WTC11 (cell line): ENCODE results near the gene AKIRIN2. TPM values are rescaled to one million over a fixed set of nuclear protein-coding genes. Genes with fewer than 3 reads are reported as not detected.

Experiments used
- ATAC-seq: fragments of 200-7000 bp; cut with Tn5 transposase; 2 replicates; pipeline ENCODE4 v1.10.0; 2021; ENCODE audit warnings: mild to moderate bottlenecking, moderate library complexity
- CTCF ChIA-PET: fragments of 300-600 bp; sonication (Branson Sonifier 250); formaldehyde crosslinking; loops from one replicate; lab custom pipeline; 2021; ENCODE audit warnings: antibody characterized with exemption; lab: Charles Lee
- POLR2A ChIA-PET: fragments of 350-600 bp; sonication (Branson Sonifier 250); formaldehyde crosslinking; loops from one replicate; lab custom pipeline; 2021; ENCODE audit warnings: antibody characterized with exemption; lab: Charles Lee
- DNase-seq: peaks from one replicate; pipeline ENCODE4 v3.0.0; 2021; ENCODE audit warnings: low spot score
- H3K27ac Mint-ChIP-seq: 2 replicates; pipeline ENCODE4 v1.8.0; 2021; ENCODE audit warnings: mixed read lengths
- H3K27me3 Mint-ChIP-seq: 2 replicates; pipeline ENCODE4 v1.8.0; 2021; ENCODE audit warnings: low read depth, mild to moderate bottlenecking, moderate library complexity, mixed read lengths
- H3K36me3 Mint-ChIP-seq: 2 replicates; pipeline ENCODE4 v1.8.0; 2021; ENCODE audit warnings: mixed read lengths
- H3K4me1 Mint-ChIP-seq: 2 replicates; pipeline ENCODE4 v1.8.0; 2022; ENCODE audit warnings: mixed read lengths
- H3K4me3 Mint-ChIP-seq: 2 replicates; pipeline ENCODE4 v1.8.0; 2021; ENCODE audit warnings: mild to moderate bottlenecking, moderate library complexity, mixed read lengths
- H3K9me3 Mint-ChIP-seq: 2 replicates; pipeline ENCODE4 v1.8.0; 2021; ENCODE audit warnings: mixed read lengths
- ESRRA ChIP-seq: sonication (generic); formaldehyde crosslinking; IDR thresholded peaks from 2 replicates; pipeline ENCODE4 v1.8.1; 2022; ENCODE audit warnings: mild to moderate bottlenecking, missing genetic modification reagents, borderline replicate concordance
- FOXK1 ChIP-seq: sonication (generic); formaldehyde crosslinking; IDR thresholded peaks from 2 replicates; pipeline ENCODE4 v1.8.0; 2022; ENCODE audit warnings: mild to moderate bottlenecking, moderate library complexity, missing genetic modification reagents
- GABPB1 ChIP-seq: sonication (generic); formaldehyde crosslinking; IDR thresholded peaks from 2 replicates; pipeline ENCODE4 v1.8.1; 2023; ENCODE audit warnings: mild to moderate bottlenecking, missing genetic modification reagents
- GTF2I ChIP-seq: fragments of 250-450 bp; sonication (Bioruptor Pico); conservative IDR thresholded peaks from 2 replicates; pipeline ENCODE4 v1.4.0; 2021; ENCODE audit warnings: mild to moderate bottlenecking
- NFATC4 ChIP-seq: fragments of 250-450 bp; sonication (Bioruptor Pico); IDR thresholded peaks from 2 replicates; pipeline ENCODE4 v1.9.0; 2021; ENCODE audit warnings: mild to moderate bottlenecking
- NFE2L1 ChIP-seq: sonication (generic); formaldehyde crosslinking; IDR thresholded peaks from 2 replicates; pipeline ENCODE4 v1.8.1; 2023; ENCODE audit warnings: missing genetic modification reagents
- RELA ChIP-seq: sonication (generic); formaldehyde crosslinking; IDR thresholded peaks from 2 replicates; pipeline ENCODE4 v1.8.1; 2022; ENCODE audit warnings: missing genetic modification reagents, mild to moderate bottlenecking, borderline replicate concordance
- TCF7 ChIP-seq: sonication (generic); formaldehyde crosslinking; IDR thresholded peaks from 2 replicates; pipeline ENCODE4 v1.8.0; 2022; ENCODE audit warnings: mild to moderate bottlenecking, low read depth, missing genetic modification reagents, moderate library complexity
- ZNF121 ChIP-seq: sonication (generic); formaldehyde crosslinking; IDR thresholded peaks from 2 replicates; pipeline ENCODE4 v1.8.0; 2023; ENCODE audit warnings: missing genetic modification reagents
- ZNF232 ChIP-seq: sonication (generic); formaldehyde crosslinking; IDR thresholded peaks from 2 replicates; pipeline ENCODE4 v1.8.0; 2022; ENCODE audit warnings: mild to moderate bottlenecking, missing genetic modification reagents
- ZNF263 ChIP-seq: sonication (generic); formaldehyde crosslinking; IDR thresholded peaks from 2 replicates; pipeline ENCODE4 v1.8.1; 2022; ENCODE audit warnings: low read depth, mild to moderate bottlenecking, moderate library complexity, missing genetic modification reagents
- total RNA-seq: library from RNA; stranded (reverse); gene quantifications from 3 replicates; pipeline ENCODE4 v1.2.3, GENCODE V29; 2021
- TF ChIP-seq, protein P1 (sequence below): sonication (generic); formaldehyde crosslinking; IDR thresholded peaks from 2 replicates; pipeline ENCODE4 v1.8.0; 2022; ENCODE audit warnings: missing genetic modification reagents
- TF ChIP-seq, protein P2 (sequence below): sonication (generic); formaldehyde crosslinking; IDR thresholded peaks from 2 replicates; pipeline ENCODE4 v1.8.0; 2023; ENCODE audit warnings: missing genetic modification reagents
- TF ChIP-seq, protein P3 (sequence below): sonication (generic); formaldehyde crosslinking; IDR thresholded peaks from 2 replicates; pipeline ENCODE4 v1.8.0; 2022; ENCODE audit warnings: mild to moderate bottlenecking, missing genetic modification reagents
- TF ChIP-seq, protein P4 (sequence below): sonication (generic); formaldehyde crosslinking; IDR thresholded peaks from 2 replicates; pipeline ENCODE4 v1.8.1; 2023; ENCODE audit warnings: mild to moderate bottlenecking, moderate library complexity, missing genetic modification reagents
- TF ChIP-seq, protein P5 (sequence below): sonication (generic); formaldehyde crosslinking; IDR thresholded peaks from 2 replicates; pipeline ENCODE4 v1.8.1; 2022; ENCODE audit warnings: mild to moderate bottlenecking, moderate library complexity, missing genetic modification reagents

Gene AKIRIN2
- total RNA-seq, 1 experiment from 2014 or later = 90.2 TPM

DNA sequence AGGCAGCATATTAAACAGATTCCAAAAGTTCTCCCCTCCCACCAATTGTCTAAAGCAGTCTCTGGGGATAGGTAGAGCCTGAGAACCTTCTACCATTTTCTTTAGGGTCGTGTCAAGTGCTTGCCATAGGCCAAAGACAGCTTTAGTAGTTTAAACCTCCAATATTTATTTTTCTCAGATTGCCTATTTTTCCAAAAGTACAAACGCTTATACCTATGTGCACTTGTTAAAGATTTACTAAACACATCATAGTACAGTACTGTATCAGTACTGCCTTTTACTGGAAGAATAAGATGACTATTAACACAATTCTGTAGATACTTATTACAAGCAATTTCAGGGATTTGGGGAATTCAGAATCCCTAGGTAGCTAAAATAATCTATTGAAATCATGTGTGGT lies 29.4 kb downstream of the AKIRIN2 start:
- H3K27ac Mint-ChIP-seq = no peak overlapping the region

DNA sequence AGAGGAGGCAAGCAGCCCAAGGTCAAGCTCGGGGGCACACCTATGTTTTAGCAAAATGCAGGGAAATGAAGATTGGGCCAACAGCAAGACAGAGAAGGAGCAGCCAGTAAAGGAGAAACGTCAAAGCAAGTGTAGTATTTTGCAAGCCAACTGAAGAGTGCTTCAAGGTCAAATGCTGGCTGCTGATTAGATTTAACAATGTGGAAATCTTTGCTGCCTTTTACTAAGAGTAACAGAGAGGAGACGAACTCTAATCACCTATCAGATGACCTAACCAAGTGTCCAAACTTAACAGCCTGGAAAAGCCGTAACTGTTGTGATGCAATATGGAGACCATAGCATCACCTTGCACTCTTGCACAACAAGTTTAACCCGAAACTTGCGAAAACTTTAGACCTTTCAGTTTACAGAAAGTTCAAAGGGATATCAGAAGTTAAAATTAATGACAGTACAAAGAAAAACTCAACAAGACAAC lies 30.4 kb downstream of the AKIRIN2 start:
- peaks cover 20% of the 10 kb centered on the region for H3K4me1 Mint-ChIP-seq
- H3K36me3 Mint-ChIP-seq = peaks cover 40% of the 10 kb centered on the region
- no peaks in the 10 kb centered on the region for H3K9me3 Mint-ChIP-seq
- DNase-seq = no peak
- TF ChIP-seq ESRRA (no peak), GABPB1 (CRISPR knock-in tag) (peak; percentile 98)
- no peak overlapping the region for H3K4me3 Mint-ChIP-seq
- peak overlapping the region; percentile 86 for H3K27ac Mint-ChIP-seq
- ChIA-PET POLR2A (no interaction called here), CTCF (no interaction called here)
- H3K27me3 Mint-ChIP-seq = no peaks in the 10 kb centered on the region
- no peak for ATAC-seq

More for the DNA sequence above, 29.4 kb downstream of the AKIRIN2 start:
- H3K4me1 Mint-ChIP-seq = peaks cover 20% of the 10 kb centered on the region
- DNase-seq (no peak), ATAC-seq (no peak)
- H3K4me3 Mint-ChIP-seq = no peak overlapping the region
- ChIA-PET CTCF (interaction anchor here (0.6 kb wide), 1 partner anchor 8 kb away, joined by 3 read pairs; no protein-coding TSS in a partner anchor), POLR2A (interaction anchor here (0.6 to 0.7 kb wide), 2 partner anchors 264 to 615 kb away, joined by 3 to 6 read pairs; no protein-coding TSS in a partner anchor)
- H3K36me3 Mint-ChIP-seq = peaks cover 39% of the 10 kb centered on the region
- H3K9me3 Mint-ChIP-seq = no peaks in the 10 kb centered on the region
- H3K27me3 Mint-ChIP-seq = no peaks in the 10 kb centered on the region
- TF ChIP-seq RELA = no peak
- 0 out of 2 replicates have a peak, but pooled peaks have one; percentile 24 for TF ChIP-seq GABPB1 (CRISPR knock-in tag)

DNA sequence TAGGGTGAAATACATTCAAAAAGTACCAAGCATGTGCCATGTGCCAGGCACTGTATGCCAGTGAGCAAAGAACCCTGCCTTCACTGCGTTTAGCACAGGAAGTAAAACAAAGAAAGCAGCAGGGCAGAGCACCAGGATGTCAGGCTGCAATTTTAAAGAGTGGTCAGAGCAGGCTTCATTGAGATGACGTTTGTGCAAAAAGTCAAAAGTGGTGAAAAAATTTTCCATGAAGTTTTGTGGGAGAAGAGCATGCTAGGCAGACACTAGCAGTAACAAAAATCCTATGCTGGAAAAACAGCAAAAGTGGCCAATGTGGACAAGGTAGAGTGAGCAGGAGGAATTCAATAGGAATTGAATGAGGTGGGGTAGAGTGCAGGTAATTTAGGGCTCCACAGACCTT lies 31.3 kb downstream of the AKIRIN2 start:
- Mint-ChIP-seq H3K27me3 (no peaks in the 10 kb centered on the region), H3K27ac (peak overlapping the region; percentile 86), H3K9me3 (no peaks in the 10 kb centered on the region), H3K36me3 (peaks cover 36% of the 10 kb centered on the region), H3K4me1 (peaks cover 20% of the 10 kb centered on the region), H3K4me3 (no peak overlapping the region)
- no peak for DNase-seq
- peak; percentile 68 for ATAC-seq
- ChIA-PET CTCF (no interaction called here), POLR2A (no interaction called here)
- TF ChIP-seq, protein P1, sequence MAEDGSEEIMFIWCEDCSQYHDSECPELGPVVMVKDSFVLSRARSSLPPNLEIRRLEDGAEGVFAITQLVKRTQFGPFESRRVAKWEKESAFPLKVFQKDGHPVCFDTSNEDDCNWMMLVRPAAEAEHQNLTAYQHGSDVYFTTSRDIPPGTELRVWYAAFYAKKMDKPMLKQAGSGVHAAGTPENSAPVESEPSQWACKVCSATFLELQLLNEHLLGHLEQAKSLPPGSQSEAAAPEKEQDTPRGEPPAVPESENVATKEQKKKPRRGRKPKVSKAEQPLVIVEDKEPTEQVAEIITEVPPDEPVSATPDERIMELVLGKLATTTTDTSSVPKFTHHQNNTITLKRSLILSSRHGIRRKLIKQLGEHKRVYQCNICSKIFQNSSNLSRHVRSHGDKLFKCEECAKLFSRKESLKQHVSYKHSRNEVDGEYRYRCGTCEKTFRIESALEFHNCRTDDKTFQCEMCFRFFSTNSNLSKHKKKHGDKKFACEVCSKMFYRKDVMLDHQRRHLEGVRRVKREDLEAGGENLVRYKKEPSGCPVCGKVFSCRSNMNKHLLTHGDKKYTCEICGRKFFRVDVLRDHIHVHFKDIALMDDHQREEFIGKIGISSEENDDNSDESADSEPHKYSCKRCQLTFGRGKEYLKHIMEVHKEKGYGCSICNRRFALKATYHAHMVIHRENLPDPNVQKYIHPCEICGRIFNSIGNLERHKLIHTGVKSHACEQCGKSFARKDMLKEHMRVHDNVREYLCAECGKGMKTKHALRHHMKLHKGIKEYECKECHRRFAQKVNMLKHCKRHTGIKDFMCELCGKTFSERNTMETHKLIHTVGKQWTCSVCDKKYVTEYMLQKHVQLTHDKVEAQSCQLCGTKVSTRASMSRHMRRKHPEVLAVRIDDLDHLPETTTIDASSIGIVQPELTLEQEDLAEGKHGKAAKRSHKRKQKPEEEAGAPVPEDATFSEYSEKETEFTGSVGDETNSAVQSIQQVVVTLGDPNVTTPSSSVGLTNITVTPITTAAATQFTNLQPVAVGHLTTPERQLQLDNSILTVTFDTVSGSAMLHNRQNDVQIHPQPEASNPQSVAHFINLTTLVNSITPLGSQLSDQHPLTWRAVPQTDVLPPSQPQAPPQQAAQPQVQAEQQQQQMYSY (CRISPR knock-in tag) = no peak
- TF ChIP-seq, protein P2, sequence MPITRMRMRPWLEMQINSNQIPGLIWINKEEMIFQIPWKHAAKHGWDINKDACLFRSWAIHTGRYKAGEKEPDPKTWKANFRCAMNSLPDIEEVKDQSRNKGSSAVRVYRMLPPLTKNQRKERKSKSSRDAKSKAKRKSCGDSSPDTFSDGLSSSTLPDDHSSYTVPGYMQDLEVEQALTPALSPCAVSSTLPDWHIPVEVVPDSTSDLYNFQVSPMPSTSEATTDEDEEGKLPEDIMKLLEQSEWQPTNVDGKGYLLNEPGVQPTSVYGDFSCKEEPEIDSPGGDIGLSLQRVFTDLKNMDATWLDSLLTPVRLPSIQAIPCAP (CRISPR knock-in tag) = no peak
- TF ChIP-seq GABPB1 (CRISPR knock-in tag) = no peak
- no peak for TF ChIP-seq ZNF232 (CRISPR knock-in tag)
- TF ChIP-seq ZNF263 (CRISPR knock-in tag) = no peak
- no peak for TF ChIP-seq ZNF121

DNA sequence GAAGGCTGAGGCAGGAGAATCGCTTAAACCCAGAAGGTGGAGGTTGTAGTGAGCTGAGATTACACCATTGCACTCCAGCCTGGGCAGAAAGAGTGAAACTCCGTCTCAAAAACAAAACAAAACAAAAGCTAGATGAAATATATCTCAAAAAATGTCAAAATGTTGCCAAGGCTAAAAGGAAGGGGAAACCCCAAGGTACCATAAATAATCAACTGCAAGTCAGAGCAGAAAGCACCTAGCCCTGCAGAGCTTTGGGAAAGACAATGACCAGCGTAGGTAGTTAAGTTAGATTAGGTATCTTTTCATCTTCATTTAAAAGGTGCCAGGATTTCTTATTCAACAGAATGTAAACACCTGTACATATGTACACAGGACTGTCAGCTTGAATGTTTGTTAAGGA lies 33.0 kb downstream of the AKIRIN2 start:
- no peak for ATAC-seq
- no peak overlapping the region for H3K4me3 Mint-ChIP-seq
- H3K27ac Mint-ChIP-seq = no peak overlapping the region
- peaks cover 20% of the 10 kb centered on the region for H3K4me1 Mint-ChIP-seq
- H3K9me3 Mint-ChIP-seq = no peaks in the 10 kb centered on the region
- H3K27me3 Mint-ChIP-seq = no peaks in the 10 kb centered on the region
- DNase-seq = no peak
- peaks cover 24% of the 10 kb centered on the region for H3K36me3 Mint-ChIP-seq
- POLR2A ChIA-PET = interaction anchor here (0.6 kb wide), 1 partner anchor 29 kb away, joined by 5 read pairs; no protein-coding TSS in a partner anchor
- CTCF ChIA-PET = no interaction called here
- TF ChIP-seq NFATC4 (CRISPR knock-in tag) = no peak
- TF ChIP-seq GTF2I (CRISPR knock-in tag) = no peak
- TF ChIP-seq, protein P3, sequence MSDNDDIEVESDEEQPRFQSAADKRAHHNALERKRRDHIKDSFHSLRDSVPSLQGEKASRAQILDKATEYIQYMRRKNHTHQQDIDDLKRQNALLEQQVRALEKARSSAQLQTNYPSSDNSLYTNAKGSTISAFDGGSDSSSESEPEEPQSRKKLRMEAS (CRISPR knock-in tag) = no peak
- TF ChIP-seq, protein P4, sequence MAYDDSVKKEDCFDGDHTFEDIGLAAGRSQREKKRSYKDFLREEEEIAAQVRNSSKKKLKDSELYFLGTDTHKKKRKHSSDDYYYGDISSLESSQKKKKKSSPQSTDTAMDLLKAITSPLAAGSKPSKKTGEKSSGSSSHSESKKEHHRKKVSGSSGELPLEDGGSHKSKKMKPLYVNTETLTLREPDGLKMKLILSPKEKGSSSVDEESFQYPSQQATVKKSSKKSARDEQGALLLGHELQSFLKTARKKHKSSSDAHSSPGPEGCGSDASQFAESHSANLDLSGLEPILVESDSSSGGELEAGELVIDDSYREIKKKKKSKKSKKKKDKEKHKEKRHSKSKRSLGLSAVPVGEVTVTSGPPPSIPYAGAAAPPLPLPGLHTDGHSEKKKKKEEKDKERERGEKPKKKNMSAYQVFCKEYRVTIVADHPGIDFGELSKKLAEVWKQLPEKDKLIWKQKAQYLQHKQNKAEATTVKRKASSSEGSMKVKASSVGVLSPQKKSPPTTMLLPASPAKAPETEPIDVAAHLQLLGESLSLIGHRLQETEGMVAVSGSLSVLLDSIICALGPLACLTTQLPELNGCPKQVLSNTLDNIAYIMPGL (CRISPR knock-in tag) = no peak
- TF ChIP-seq, protein P5, sequence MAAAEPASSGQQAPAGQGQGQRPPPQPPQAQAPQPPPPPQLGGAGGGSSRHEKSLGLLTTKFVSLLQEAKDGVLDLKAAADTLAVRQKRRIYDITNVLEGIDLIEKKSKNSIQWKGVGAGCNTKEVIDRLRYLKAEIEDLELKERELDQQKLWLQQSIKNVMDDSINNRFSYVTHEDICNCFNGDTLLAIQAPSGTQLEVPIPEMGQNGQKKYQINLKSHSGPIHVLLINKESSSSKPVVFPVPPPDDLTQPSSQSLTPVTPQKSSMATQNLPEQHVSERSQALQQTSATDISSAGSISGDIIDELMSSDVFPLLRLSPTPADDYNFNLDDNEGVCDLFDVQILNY (CRISPR knock-in tag) = no peak
- TF ChIP-seq TCF7 (CRISPR knock-in tag) = no peak
- no peak for TF ChIP-seq NFE2L1 (CRISPR knock-in tag)
- TF ChIP-seq, protein P1 (CRISPR knock-in tag) = no peak
- no peak for TF ChIP-seq FOXK1
